SK-MEL-5 (cell line): ENCODE measurements around the gene SMARCD1. TPM values are rescaled to one million over a fixed set of nuclear protein-coding genes. Genes with fewer than 3 reads are reported as not detected.

Source experiments
- DNase-seq: peaks from one replicate; pipeline ENCODE4 v3.0.0-alpha.2; 2016; ENCODE audit warnings: low read depth, low spot score
- in situ Hi-C: cut with HindIII; loops from 2 replicates; pipeline ENCODE4 v1.10.0; 2016; ENCODE audit warnings: low sequenced_read_pairs, high pct_unique_total_duplicates, low pct_unique_long_range_greater_than_20kb
- polyA plus RNA-seq, 2 experiments: library from polyadenylated mRNA; depleted of rRNA; stranded (reverse); fragments of >200 nt; gene quantifications; 2 replicates each; pipeline ENCODE4 v1.2.3, GENCODE V29; 2015
- total RNA-seq: library from RNA; depleted of rRNA; stranded (reverse); fragments of >200 nt; shearing (Covaris generic); gene quantifications from 2 replicates; pipeline ENCODE4 v1.2.3, GENCODE V29; 2014; rRNA removed

The SMARCD1 gene
- 80.3 and 90.6 TPM in 2 replicates for total RNA-seq
- polyA plus RNA-seq (2015; cell fraction: cytosol; rRNA removed), result 122 and 160 TPM in 2 replicates
- polyA plus RNA-seq (2015; cell fraction: nucleus; rRNA removed), result 148 and 163 TPM in 2 replicates

- peak; percentile 94 for DNase-seq
- in situ Hi-C loops, result no loop called here
Measured at GRCh38 chr12:50084775-50085614, at the start of gene SMARCD1. TSS of gene SMARCD1 (plus strand) at chr12:50085342. CDS start at chr12:50085370, 28 bp downstream.

GRCh38 chr12:50038336-50038735, 46.8 kb upstream of the SMARCD1 start:
- no peak for DNase-seq
- in situ Hi-C loops, result no loop called here

- peak; percentile 87 for DNase-seq
- in situ Hi-C loops, result no loop called here
Measured at GRCh38 chr12:50039151-50039835, 45.8 kb upstream of the SMARCD1 start.

GRCh38 chr12:50040657-50041056, 44.5 kb upstream of the SMARCD1 start:
- no peak for DNase-seq
- in situ Hi-C loops, result no loop called here

GRCh38 chr12:50041062-50041860, 43.9 kb upstream of the SMARCD1 start:
- DNase-seq, result no peak
- in situ Hi-C loops, result no loop called here

- in situ Hi-C loops, result no loop called here
Measured at GRCh38 chr12:50041962-50042361, 43.2 kb upstream of the SMARCD1 start.

GRCh38 chr12:50042693-50043092, 42.4 kb upstream of the SMARCD1 start:
- DNase-seq, result no peak
- in situ Hi-C loops, result no loop called here

More at GRCh38 chr12:50041962-50042361, 43.2 kb upstream of the SMARCD1 start:
- DNase-seq, result no peak

- in situ Hi-C loops, result no loop called here
- DNase-seq, result no peak
Measured at GRCh38 chr12:50043308-50043707, 41.8 kb upstream of the SMARCD1 start.

GRCh38 chr12:50043854-50044253, 41.3 kb upstream of the SMARCD1 start:
- no peak for DNase-seq
- in situ Hi-C loops, result no loop called here

GRCh38 chr12:50047693-50048250, 37.4 kb upstream of the SMARCD1 start:
- no peak for DNase-seq
- in situ Hi-C loops, result no loop called here

GRCh38 chr12:50049254-50050118, 35.7 kb upstream of the SMARCD1 start:
- no peak for DNase-seq
- in situ Hi-C loops, result no loop called here

GRCh38 chr12:50050119-50050385, 35.1 kb upstream of the SMARCD1 start:
- DNase-seq, result no peak
- in situ Hi-C loops, result no loop called here

GRCh38 chr12:50050410-50051098, 34.6 kb upstream of the SMARCD1 start:
- in situ Hi-C loops, result no loop called here
- DNase-seq, result no peak

GRCh38 chr12:50051101-50051806, 33.9 kb upstream of the SMARCD1 start:
- in situ Hi-C loops, result no loop called here
- no peak for DNase-seq

GRCh38 chr12:50052544-50052943, 32.6 kb upstream of the SMARCD1 start:
- no peak for DNase-seq
- in situ Hi-C loops, result no loop called here

- in situ Hi-C loops, result no loop called here
- DNase-seq, result no peak
Measured at GRCh38 chr12:50052964-50053363, 32.2 kb upstream of the SMARCD1 start.
